HepG2 (cell line): ENCODE results near the gene OR13J1. TPM values are rescaled to one million over a fixed set of nuclear protein-coding genes. Genes with fewer than 3 reads are reported as not detected.
"Not testable (repeated sequence)": the region's sequence is repeated elsewhere in the genome, so short reads cannot be mapped to it uniquely, and the experiment has no call there.

ENCODE experiments used
- ATAC-seq: fragments of 200-7000 bp; cut with Tn5 transposase; 3 replicates; pipeline ENCODE4 v1.9.1; 2020; ENCODE audit warnings: mild to moderate bottlenecking, moderate library complexity
- BruUV-seq: library from RNA; stranded (reverse); fragments of 400-500 nt; replicated peaks from 2 replicates; lab custom pipeline; 2021; lab: Mats Ljungman, UMichigan
- CTCF ChIA-PET: fragments of 300-600 bp; formaldehyde crosslinking; extraction: SDS; loops from one replicate; lab custom pipeline; 2021; ENCODE audit warnings: low total read pairs, inconsistent platforms, low intra/inter-chr PET ratio; lab: Yijun Ruan, JAX
- POLR2A ChIA-PET: fragments of 350-600 bp; sonication (Branson Sonifier 250); formaldehyde crosslinking; loops from one replicate; lab custom pipeline; 2020; ENCODE audit warnings: antibody characterized with exemption, inconsistent platforms; lab: Yijun Ruan, JAX
- DNase-seq: peaks from one replicate; pipeline ENCODE4 v3.0.0-alpha.2; 2015; ENCODE audit warnings: low spot score
- FAIRE-seq: peaks from 3 replicates; lab custom pipeline; 2011; peaks lifted over from hg19 to GRCh38; lab: Jason Lieb, UNC
- H2AFZ ChIP-seq: one replicate; pipeline ENCODE4 v1.6.1; 2011; ENCODE audit warnings: low read length, inconsistent platforms
- H3K27ac ChIP-seq: fragments of 300-600 bp; 3 replicates; pipeline ENCODE4 v1.8.0; 2011; ENCODE audit warnings: mixed run types, mild to moderate bottlenecking, mixed read lengths, low read length, inconsistent platforms; ENCODE audit not compliant: insufficient read depth; ENCODE audit errors: extremely low read length
- H3K27me3 ChIP-seq, 2 experiments: fragments of 200-600 bp in 1 of 2; 2 replicates in 1 of 2; 3 replicates in 1 of 2; pipeline versions ENCODE4 v1.6.0 to v1.8.0; 2011; ENCODE audit warnings: low read length in 2 of 2, mild to moderate bottlenecking in 2 of 2, moderate library complexity in 2 of 2, inconsistent platforms in 1 of 2; ENCODE audit not compliant: insufficient read depth in 2 of 2, control insufficient read depth in 1 of 2
- H3K36me3 ChIP-seq, 2 experiments: fragments of 200-600 bp in 1 of 2; replicated peaks in 1 of 2; 2 replicates in 1 of 2; 3 replicates in 1 of 2; pipeline versions ENCODE4 v1.5.1 to v1.8.0; 2011; ENCODE audit warnings: low read length in 2 of 2, inconsistent platforms in 1 of 2; ENCODE audit not compliant: insufficient read depth in 2 of 2, control insufficient read depth in 1 of 2
- H3K4me1 ChIP-seq: 2 replicates; pipeline ENCODE4 v1.5.1; 2012; ENCODE audit warnings: low read length, inconsistent platforms; ENCODE audit not compliant: insufficient read depth
- H3K4me2 ChIP-seq: 2 replicates; pipeline ENCODE4 v1.6.0; 2011; ENCODE audit warnings: low read depth, low read length, inconsistent platforms
- H3K4me3 ChIP-seq, 3 experiments: fragments of 200-600 bp in 1 of 3; sonication (generic), shearing (Covaris generic) in 1 of 3; replicated peaks in 1 of 3; 2 replicates each; pipeline ENCODE4 v1.5.1; 2011 to 2016; ENCODE audit warnings: low read length in 3 of 3, inconsistent platforms in 2 of 3, low read depth in 2 of 3, mild to moderate bottlenecking in 2 of 3, control low read depth in 1 of 3, mixed read lengths in 1 of 3; ENCODE audit not compliant: insufficient read depth in 1 of 3
- H3K79me2 ChIP-seq: one replicate; pipeline ENCODE4 v1.6.1; 2011; ENCODE audit warnings: low read length, inconsistent platforms; ENCODE audit not compliant: insufficient read depth
- H3K9ac ChIP-seq: 2 replicates; pipeline ENCODE4 v1.6.0; 2011; ENCODE audit warnings: mild to moderate bottlenecking, low read depth, low read length, inconsistent platforms; ENCODE audit not compliant: insufficient read depth
- H3K9me3 ChIP-seq: 2 replicates; pipeline ENCODE4 v1.5.1; 2012; ENCODE audit warnings: mild to moderate bottlenecking, low read length
- H4K20me1 ChIP-seq: 2 replicates; pipeline ENCODE4 v1.6.0; 2011; ENCODE audit warnings: inconsistent platforms, mild to moderate bottlenecking, low read length, moderate library complexity; ENCODE audit not compliant: insufficient read depth
- CAMTA2 ChIP-seq: sonication (generic); formaldehyde crosslinking; IDR thresholded peaks from 2 replicates; pipeline ENCODE4 v1.4.0; 2020; ENCODE audit warnings: mild to moderate bottlenecking, missing genetic modification reagents, borderline replicate concordance
- HNRNPL ChIP-seq: fragments of 200-400 bp; formaldehyde crosslinking; IDR thresholded peaks from 2 replicates; pipeline ENCODE4 v1.6.1; 2017; ENCODE audit warnings: mild to moderate bottlenecking, low read depth, low read length
- NBN ChIP-seq: fragments of 450-650 bp; conservative IDR thresholded peaks from 2 replicates; pipeline ENCODE4 v1.6.1; 2017
- RARG ChIP-seq: sonication (generic); formaldehyde crosslinking; IDR thresholded peaks from 2 replicates; pipeline ENCODE4 v1.4.0; 2020; ENCODE audit warnings: low read depth, mild to moderate bottlenecking, missing genetic modification reagents
- RXRB ChIP-seq: IDR thresholded peaks from 2 replicates; pipeline ENCODE4 v1.6.1; 2016; ENCODE audit warnings: borderline replicate concordance, missing genetic modification reagents, missing compliant biosample characterization
- SIX1 ChIP-seq: sonication (generic); formaldehyde crosslinking; IDR thresholded peaks from 2 replicates; pipeline ENCODE4 v1.4.0; 2020; ENCODE audit warnings: missing genetic modification reagents, borderline replicate concordance
- TSC22D2 ChIP-seq: sonication (generic); formaldehyde crosslinking; IDR thresholded peaks from 2 replicates; pipeline ENCODE4 v1.5.1; 2020; ENCODE audit warnings: missing genetic modification reagents, mild to moderate bottlenecking, borderline replicate concordance
- ZKSCAN1 ChIP-seq: fragments of 150-350 bp; IDR thresholded peaks from 2 replicates; pipeline ENCODE4 v1.6.1; 2014; ENCODE audit warnings: low read length
- ZNF281 ChIP-seq: sonication (generic); formaldehyde crosslinking; IDR thresholded peaks from 2 replicates; pipeline ENCODE4 v1.4.0; 2020; ENCODE audit warnings: missing genetic modification reagents, borderline replicate concordance
- ZNF496 ChIP-seq: sonication (generic); formaldehyde crosslinking; IDR thresholded peaks from 2 replicates; pipeline ENCODE4 v1.8.1; 2023; ENCODE audit warnings: mild to moderate bottlenecking, moderate library complexity, missing genetic modification reagents; ENCODE audit not compliant: insufficient replicate concordance
- ZNF644 ChIP-seq: IDR thresholded peaks from 2 replicates; pipeline ENCODE4 v1.6.1; 2016; ENCODE audit warnings: low read depth
- ZNF737 ChIP-seq: sonication (generic); formaldehyde crosslinking; IDR thresholded peaks from 2 replicates; pipeline ENCODE4 v1.5.0; 2020; ENCODE audit warnings: missing genetic modification reagents, mild to moderate bottlenecking, borderline replicate concordance
- ZNF83 ChIP-seq: sonication (generic); formaldehyde crosslinking; IDR thresholded peaks from 2 replicates; pipeline ENCODE4 v1.4.0; 2020; ENCODE audit warnings: missing genetic modification reagents, mild to moderate bottlenecking, borderline replicate concordance
- ZNF839 ChIP-seq: sonication (generic); formaldehyde crosslinking; IDR thresholded peaks from 2 replicates; pipeline ENCODE4 v1.4.0; 2020; ENCODE audit warnings: missing genetic modification reagents, mild to moderate bottlenecking, borderline replicate concordance
- WGBS: methylation state at CpG from one replicate; pipeline ENCODE4 v1.1.6; 2017; ENCODE audit warnings: low lambda C conversion rate; 5-methylcytosine and 5-hydroxymethylcytosine counted together
- in situ Hi-C: cut with HindIII; loops from 2 replicates; pipeline ENCODE4 v1.10.0; 2017; ENCODE audit warnings: low pct_unique_long_range_greater_than_20kb; ENCODE audit not compliant: extremely low pct_ligation_motif_present
- intact Hi-C: fragments of 100-400 bp; cut with micrococcal nuclease; formaldehyde crosslinking; loops from one replicate; pipeline ENCODE4 v1.10.0; 2022; ENCODE audit not compliant: unreplicated experiment
- polyA plus RNA-seq, 8 experiments: library from polyadenylated mRNA; depleted of rRNA in 3 of 8; stranded (reverse) in 7 of 8; unstranded in 1 of 8; fragments of >200 nt; fragmentation: Illumina TruSeq in 4 of 8; extraction: Trizol in 4 of 8; gene quantifications; 2 replicates each; pipeline versions ENCODE4 v1.2.1 to v1.2.3, GENCODE V29; 2011 to 2016; ENCODE audit warnings: low read depth in 4 of 8, missing spikeins in 1 of 8, mixed read lengths in 1 of 8; ENCODE audit not compliant: insufficient read depth in 1 of 8
- total RNA-seq, 5 experiments: library from RNA; depleted of rRNA; stranded (reverse); fragments of >200 nt; fragmentation: Illumina TruSeq; extraction: Trizol; gene quantifications; 2 replicates each; pipeline ENCODE4 v1.2.3, GENCODE V29; 2016; ENCODE audit warnings: low read depth in 1 of 5
- TF ChIP-seq, protein P1 (sequence below): sonication (generic); formaldehyde crosslinking; IDR thresholded peaks from 2 replicates; pipeline ENCODE4 v1.5.0; 2020; ENCODE audit warnings: missing genetic modification reagents

OR13J1 gene
- total and polyA plus RNA-seq, 2 of the 13 experiments (the other 11 are each of a cell fraction or from before 2014, with no cell fraction given), result not detected

GRCh38 chr9:35891646-35892045 lies 21.4 kb upstream of the OR13J1 start:
- no peaks in the 10 kb centered on the region for H3K79me2 ChIP-seq
- FAIRE-seq, result no peak
- in situ Hi-C loops, result no loop called here
- H3K9me3 ChIP-seq, result no peaks in the 10 kb centered on the region
- no peak overlapping the region for H3K9ac ChIP-seq
- no peak overlapping the region for H3K27ac ChIP-seq
- no peak for TF ChIP-seq ZNF839 (CRISPR knock-in tag)
- no peak for TF ChIP-seq RARG
- TF ChIP-seq ZNF737 (CRISPR knock-in tag), result no peak
- TF ChIP-seq, protein P1, sequence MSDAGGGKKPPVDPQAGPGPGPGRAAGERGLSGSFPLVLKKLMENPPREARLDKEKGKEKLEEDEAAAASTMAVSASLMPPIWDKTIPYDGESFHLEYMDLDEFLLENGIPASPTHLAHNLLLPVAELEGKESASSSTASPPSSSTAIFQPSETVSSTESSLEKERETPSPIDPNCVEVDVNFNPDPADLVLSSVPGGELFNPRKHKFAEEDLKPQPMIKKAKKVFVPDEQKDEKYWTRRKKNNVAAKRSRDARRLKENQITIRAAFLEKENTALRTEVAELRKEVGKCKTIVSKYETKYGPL (CRISPR knock-in tag), result no peak
- no peak for TF ChIP-seq ZKSCAN1
- no peak for TF ChIP-seq ZNF83 (CRISPR knock-in tag)
- no peak for TF ChIP-seq SIX1
- TF ChIP-seq CAMTA2 (CRISPR knock-in tag), result no peak
- TF ChIP-seq ZNF496 (CRISPR knock-in tag), result no peak
- no peak for TF ChIP-seq TSC22D2
- no peak for TF ChIP-seq ZNF281 (CRISPR knock-in tag)
- TF ChIP-seq NBN, result no peak
- TF ChIP-seq ZNF644 (CRISPR knock-in tag), result no peak
- no peak for TF ChIP-seq RXRB (CRISPR knock-in tag)
- no peak for TF ChIP-seq HNRNPL
- TF ChIP-seq, all 625 proteins: peak for 0
- Histone ChIP-seq H4K20me1 (no peaks in the 10 kb centered on the region), H3K4me1 (no peaks in the 10 kb centered on the region), H3K4me2 (no peak overlapping the region), H3K27me3 (peaks cover 0 to 4% of the 10 kb centered on the region in 2 experiments; a peak in 1 of 5 replicates), H3K36me3 (no peaks in the 10 kb centered on the region), H2AFZ (no peak overlapping the region), H3K4me3 (no peak overlapping the region)
- BruUV-seq, result no TSS peak
- intact Hi-C loops, result no loop called here
- POLR2A ChIA-PET, result no interaction called here
- CTCF ChIA-PET, result no interaction called here
- ATAC-seq, result no peak
- 14% methylated on average over 3 of the region's 3 CpGs for WGBS
- no peak for DNase-seq

GRCh38 chr9:35884908-35885307 lies 14.7 kb upstream of the OR13J1 start:
- ATAC-seq, H2AFZ ChIP-seq, H3K9me3 ChIP-seq, H3K36me3 ChIP-seq, POLR2A ChIA-PET, CTCF ChIA-PET, H3K79me2 ChIP-seq, FAIRE-seq, BruUV-seq, H3K27ac ChIP-seq, DNase-seq, H3K9ac ChIP-seq, H3K27me3 ChIP-seq, H3K4me2 ChIP-seq, H3K4me3 ChIP-seq, H4K20me1 ChIP-seq, H3K4me1 ChIP-seq: not testable (repeated sequence)
- intact Hi-C loops, result loop anchor here (10.0 kb wide), 1 partner anchor 240 kb away; no protein-coding TSS in a partner anchor
- WGBS, result 13% methylated on average over 3 of the region's 3 CpGs
- in situ Hi-C loops, result loop anchor here (5.0 kb wide), 2 partner anchors 58 to 98 kb away; partner anchors contain the start of genes FAM221B and TMEM8B
